Germinal center (tissue), 1 donor: ENCODE measurements around the gene SLIT1.

ENCODE experiments used
- DNase-seq: peaks from one replicate; pipeline ENCODE4 v3.0.0; 2012; ENCODE audit warnings: mixed read lengths, low spot score

The SLIT1 gene

DNA sequence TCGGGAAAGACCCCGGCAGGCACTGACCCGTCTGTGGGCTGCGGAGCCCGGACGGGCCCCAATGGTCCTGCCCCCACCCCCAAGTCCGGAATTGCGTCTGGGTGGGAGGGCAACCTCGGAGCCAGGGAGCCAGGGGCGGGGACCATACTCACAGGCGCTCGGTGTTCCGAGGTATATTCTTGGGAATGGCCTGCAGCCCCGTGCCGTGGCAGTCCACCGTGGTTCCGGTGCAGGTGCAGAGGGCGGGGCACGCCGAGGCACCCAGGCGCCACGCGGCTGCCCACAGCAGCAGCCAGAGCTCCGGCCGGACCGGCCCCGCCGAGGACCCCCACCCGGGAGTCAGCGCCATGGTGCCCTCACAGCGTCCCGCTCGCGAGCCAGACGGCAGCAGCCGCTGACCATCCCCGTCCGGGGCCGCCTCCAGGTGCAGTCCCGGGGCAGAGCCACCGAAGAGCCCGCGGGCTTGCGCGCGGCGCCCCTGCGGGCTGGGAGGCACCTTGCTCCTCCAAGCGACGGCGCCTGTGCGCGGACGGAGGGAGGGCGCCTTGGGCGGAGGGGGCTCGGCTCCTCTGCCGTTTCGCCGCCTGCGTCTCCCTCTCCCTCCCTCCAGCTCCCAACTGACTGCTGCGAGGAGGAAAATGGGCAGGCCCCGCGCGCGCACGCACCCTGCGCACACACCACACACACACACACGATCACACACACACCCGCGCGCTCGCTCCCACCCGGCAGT lies at the start of gene SLIT1:
TSS of gene SLIT1 (minus strand) at position 634 of the 733 bp plus-strand sequence. CDS start at position 349, 285 bp downstream.
- DNase-seq: no peak

DNA sequence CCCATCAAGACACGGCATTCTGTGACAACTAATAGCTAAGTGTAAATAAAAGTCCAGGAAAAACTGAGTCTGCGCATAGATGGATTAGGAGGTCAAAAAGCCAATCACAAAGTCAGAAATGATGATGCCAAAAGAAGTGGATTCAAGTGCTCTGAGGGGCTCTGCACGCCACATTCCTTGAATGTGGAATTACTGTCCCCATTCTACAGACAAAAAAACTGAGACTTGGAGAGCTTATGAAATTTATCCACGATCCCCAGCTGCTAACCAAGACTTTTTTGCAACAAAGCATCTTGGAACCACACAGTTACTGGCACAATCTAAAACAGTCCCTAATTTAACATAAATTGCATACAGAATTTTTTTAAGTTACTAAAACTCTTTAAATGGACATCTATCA lies 49.6 kb upstream of the SLIT1 start:
- DNase-seq: no peak

DNA sequence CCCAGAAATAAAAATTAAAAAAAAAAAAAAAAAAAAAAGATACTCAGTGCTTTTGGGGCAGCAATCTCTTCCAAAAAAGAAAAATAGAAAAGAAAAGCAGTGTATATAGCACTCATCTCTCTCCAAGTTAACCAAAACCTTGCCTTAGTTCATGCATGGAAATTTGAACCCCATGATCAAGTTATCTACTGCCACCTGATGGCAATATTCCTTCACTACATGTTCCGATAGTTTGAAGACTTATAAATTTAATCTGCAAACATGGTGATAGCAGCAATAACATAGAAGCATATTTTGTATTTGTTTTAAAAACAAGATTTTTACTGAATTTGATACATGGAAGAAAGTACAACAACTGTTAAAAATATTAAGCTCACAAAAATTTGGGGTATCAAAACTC lies 48.6 kb upstream of the SLIT1 start:
- DNase-seq: peak; percentile 14

DNA sequence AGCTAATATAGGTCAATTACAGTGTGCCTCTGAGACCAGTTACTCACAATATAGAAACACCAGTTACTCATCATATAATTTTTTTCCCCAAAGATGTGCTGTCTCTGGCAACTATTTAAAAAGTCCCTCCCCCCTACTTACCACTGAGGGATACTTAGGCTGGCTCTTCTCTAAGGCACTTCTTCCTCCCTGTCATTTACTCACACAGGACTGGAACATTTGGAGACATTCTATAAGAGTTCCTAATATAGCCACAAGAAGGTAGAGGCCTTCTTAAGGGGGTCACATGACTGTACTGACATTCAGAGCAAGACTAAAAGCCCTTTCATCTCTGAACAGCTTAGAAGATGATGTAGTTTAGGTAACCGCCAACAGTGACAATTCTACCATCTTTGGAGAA lies 44.4 kb upstream of the SLIT1 start:
- DNase-seq: no peak

DNA sequence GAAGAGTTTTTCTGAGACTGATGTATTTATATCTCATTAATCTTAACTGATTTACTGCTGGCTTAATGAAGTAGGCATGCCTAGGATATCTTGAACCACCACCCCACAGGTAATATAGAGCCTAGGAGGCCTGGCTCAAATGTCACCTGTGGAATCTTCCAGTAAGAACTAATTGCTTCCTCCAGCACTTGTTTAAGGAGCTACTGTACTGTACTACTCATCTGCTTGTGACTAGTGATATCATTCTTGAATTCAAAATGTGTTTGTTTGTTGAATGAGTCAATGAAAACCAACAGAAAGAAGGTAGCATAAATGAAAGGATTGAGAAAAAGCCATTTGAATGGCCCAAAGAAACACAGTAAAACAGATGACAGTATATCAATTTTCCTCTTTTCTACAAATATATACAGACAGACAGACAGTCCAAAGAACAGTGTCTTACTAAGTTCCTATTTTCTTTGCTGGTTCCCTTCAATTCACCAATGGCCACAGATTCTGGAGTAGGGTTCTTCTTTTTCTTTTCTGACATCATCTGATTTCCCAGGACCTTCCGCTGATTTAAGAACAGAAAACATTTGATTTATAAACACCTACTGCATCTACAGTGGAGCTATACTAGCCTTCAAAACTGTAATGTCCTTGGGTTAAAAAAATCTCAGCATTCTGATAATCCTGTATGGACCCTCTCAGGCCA lies 43.7 kb upstream of the SLIT1 start:
- DNase-seq: no peak

DNA sequence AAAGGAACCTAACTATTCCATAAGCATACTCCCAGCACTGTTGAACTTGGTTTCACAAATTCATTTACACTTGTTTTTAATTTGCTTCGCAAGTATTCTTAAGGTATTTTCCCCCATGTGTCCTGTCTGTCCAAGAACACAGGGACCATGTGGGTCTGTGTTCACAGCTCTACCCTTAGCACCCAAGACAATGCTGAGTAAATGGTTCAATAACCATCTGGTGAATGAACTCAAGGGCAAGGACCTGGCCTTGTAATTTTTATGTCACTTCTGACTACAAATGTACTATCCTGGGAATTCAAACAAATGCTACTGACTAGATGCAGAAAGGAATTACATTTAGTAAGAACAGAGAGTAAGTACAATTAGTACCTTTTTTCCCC lies 43.0 kb upstream of the SLIT1 start:
- no peak for DNase-seq

DNA sequence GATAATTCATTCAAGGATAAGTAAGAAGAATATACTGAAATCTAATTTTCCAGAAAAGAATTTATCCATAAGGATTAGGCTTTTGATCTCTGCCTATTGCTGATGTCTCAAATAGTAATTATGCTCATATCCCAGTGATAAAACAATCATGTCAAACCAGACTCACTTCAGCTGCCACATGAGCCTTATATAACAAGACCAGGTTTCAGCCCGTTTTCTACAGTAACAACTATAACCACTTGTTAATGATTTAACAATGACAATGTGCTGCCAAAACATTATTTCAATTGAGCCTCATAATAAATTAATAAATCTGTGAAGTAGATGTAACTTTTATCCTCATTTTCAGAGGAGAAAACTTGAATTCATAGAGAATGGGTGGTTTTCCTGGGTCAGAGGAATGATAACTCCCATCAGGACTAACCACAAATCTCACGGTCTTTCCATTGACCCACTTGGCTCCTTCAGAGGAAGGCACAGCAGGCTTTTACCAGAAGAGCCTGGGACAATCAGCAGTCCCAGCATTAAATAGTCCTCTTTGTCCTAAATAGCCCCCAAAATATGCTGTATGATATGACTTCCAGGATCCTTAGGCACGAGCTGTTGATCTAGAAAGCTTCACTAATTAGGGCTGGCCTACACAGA lies 42.5 kb upstream of the SLIT1 start:
- DNase-seq: no peak

DNA sequence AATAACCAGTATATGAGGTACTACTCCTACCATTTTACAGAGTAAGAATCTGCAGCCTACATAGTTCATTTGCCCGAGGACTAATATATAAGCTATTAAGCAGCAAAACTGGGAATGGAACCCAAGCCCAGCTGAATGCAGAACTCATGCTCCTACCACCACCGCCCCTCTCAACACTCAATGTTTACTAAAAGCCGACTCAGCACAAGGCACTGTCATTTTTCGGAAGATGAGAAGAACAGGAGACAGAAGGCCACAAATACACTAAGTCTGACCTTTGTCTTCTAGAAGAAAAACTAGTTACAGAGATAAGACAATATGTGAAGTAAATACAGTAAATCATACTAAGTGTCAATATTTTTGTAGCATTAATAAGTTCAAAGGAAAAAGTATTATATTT lies 40.6 kb upstream of the SLIT1 start:
- DNase-seq: no peak

DNA sequence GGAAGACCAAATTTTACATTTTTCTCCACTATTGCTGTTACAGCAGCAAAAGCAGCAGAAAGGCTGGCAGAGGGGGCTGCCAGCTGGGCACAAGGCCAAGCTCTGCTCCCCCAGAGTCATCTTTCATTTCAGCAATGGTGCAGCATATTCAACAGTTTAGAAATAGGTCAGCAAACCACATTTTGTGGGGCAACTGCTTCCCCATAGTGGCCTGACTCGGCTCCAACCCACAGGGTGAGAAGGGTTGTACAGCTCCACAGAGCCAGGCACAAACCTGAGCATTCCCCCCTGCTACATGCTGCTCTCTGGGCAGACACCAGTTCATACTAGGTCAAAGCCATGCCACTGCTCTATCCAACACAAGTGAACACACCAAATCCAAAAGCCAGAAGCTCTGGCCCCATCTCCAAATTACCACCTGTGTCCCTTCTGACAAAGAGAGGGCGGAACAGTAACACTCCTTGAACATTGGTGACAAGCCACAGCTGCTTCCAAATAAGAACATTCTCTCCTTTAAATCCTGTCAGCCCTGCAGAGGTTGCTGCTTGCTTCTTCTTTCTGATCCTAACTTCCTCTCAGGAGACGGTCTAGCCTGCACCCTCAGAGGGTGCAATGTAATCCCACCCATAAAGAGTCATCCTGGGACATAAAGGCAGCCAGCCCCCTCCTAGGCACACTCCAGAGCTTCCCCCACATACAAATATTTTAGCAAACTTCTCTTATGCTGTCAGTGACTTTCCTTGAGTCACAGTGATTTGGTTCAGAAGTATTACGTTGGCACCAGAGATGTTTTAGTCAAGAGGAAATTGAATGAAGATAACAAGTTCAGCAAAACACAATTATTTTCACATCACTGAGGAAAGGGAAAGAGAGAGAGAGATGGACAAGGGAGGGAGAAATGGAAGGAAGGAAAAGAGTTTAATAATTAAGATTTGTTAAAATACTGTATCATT lies 39.0 kb upstream of the SLIT1 start:
- no peak for DNase-seq

DNA sequence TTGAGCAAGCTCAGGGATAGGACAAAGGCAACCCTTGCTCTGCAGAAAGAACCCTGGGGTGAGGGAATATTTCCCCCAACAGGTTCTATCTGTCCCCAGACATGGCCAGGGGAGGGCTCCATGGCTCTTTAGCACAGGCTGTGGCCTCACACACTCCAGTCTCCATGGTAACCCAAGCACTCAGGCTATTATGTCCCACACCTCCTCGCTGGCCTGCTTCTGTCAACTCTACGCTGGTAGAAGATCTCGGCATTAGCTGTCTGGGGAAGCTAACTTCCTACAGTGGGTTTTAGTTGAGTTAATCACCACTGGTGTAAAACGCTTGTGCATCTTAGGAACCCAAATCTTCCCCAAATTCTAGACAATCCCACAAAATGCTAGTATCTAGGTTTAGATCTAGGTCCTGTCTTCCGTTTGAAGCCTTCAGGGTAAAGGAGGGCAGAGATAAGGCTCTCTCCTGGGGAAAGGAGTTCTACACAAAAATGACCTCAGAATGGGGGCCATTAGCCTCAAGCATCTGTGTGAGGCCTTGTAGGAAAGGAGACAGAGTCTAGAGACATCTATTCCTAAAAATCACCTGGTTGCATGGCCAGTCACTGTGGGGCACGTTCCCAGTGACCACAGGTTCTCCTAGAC lies 36.7 kb upstream of the SLIT1 start:
- no peak for DNase-seq

DNA sequence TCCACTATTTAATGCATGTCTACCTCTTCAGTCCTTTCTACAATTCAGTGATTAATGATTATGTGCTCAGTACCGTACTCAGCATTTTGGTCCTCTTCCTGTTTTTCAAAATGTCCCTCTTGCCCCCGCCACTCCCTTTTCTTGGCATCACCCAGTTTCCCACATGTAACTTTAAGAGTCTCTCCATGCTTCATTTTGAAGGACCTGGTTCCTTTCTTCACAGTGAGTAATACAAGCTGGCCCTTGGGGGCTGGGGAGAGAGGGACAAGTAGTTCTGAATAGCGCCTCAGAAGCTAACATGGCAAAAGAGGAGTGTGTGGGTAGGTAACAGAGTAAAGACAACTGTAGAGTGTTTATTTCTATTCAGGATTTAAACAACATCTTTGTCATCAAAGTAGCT lies 34.6 kb upstream of the SLIT1 start:
- no peak for DNase-seq

DNA sequence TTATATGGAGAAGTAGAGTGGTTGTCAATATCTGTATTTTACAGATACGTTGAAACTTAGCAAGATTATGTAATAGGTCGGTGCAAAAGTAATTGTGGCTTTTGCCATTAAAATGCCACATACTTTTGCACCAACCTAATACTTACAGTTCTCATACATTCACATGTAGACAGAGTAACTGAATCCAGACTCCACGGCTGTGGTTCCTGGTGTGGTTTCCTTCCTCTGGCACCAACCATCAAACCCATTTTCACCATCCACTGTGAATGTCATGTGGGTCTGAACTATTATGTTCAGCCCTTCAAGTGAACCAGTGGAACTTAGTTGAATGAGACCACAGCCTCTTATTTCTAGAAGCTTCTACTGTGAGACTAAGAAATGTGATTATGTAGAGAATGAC lies 31.5 kb upstream of the SLIT1 start:
- no peak for DNase-seq

DNA sequence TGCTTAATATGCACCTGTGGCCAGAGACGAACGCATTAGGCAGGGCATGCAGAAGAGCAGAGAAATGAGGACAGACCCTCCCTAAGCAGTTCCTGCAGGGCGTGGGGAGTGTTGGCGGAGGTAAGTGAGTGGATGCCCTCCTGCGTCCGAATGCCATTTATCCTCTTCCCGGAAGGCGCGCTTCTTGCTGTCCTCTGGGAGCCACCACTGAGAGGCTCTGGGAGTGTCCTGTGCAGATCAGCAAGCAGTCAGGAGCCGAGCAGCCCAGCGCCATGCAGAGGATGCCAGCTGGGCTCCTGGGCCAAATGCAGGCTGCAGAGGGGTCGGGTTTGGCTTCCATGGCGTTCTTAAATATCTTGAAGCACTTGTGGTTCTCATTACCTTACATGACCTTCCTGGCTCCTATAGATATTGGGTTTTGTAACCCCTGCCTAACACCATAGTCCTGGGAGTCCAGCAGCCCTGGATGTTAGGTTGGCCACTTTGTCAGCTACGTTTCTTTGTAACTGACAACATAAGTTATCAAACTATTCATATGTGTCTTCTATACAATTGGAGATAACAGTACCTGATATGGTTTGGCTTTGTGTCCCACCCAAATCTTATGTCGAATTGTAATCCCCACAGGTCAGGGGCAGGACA lies 30.0 kb upstream of the SLIT1 start:
- DNase-seq: no peak

DNA sequence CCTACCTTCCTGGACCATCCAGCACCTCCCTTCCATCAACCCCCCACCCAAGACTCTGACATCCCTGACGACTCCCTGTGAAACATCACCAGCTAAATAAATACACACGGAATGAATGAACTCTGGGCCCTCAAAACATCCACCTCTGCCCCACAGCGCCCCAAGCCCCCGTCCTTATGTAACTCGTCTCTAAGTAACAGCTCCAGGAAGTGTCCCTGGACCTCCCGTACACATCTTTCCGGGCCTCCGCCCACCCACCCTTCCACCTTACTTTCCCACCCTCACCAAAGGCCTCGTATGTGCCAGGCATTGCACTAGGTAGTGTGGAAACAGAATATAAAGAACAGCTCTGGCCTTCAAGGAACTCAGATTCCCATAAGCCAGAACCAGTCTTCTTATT lies 27.7 kb upstream of the SLIT1 start:
- DNase-seq: no peak

DNA sequence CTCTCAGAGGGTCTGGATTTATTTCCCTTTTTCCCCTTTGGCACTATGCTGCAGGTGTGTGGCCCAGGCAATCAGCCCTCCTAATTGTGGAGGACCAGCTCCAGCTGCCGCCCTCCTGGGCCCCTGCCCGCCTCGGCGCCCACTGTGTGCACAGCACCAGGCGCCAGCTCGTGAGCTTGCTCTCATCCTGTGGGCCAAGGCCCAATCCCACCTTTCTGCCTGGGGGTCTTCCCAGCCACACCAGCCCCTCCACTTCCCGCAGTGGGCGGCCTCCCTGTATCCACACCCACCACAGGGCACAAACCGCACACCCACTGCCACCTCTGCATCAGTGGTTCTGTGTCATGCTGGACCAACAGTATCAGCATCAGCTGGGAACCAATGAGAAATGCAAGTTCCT lies 25.5 kb upstream of the SLIT1 start:
- DNase-seq: no peak

DNA sequence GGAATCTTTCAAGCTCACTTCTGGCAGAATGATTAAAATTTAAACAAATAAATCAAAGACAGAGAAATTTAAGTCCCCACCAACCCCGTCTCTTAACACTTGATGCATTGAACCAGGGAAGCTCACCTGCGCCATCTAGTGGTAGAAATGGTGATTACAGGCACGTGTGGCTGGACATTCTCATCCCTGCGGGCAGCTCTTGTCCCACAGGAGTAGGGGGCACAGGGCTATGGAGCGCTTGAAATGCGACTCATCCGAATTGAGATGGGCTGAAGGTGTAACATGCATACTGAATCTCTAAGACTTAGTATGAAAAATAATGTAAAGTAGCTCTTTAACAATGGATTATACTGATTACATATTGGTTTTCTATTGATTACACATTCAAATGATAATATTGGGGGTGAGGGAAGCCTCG lies 24.8 kb upstream of the SLIT1 start:
- peak; percentile 63 for DNase-seq

DNA sequence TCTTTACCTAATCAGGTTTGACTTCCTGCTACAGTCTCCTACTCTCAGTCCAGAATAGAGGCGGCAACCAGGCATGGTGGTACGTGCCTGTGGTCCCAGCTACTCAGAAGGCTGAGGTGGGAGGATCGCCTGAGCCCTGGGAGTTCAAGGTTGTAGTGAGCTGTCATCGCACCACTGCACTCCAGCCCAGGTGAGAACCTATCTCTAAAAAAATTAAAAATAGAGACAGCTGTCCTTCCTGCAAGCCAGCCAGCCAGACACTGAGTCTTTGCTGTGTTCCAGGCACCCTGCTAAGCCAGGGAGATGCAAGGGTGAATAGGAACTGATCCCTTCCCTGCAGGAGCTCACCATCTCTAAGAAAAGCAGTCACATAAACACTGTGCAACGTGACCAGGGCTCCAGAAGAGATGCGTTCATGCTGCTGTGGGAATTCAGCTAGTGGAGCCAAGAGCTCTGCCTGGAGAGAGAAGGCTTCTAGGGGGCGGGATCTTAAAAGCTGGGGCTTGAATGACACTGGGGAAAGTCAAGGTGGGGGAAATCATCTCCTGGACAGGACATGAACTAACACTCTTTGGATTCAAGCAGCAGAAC lies 22.1 kb upstream of the SLIT1 start:
- DNase-seq: no peak

DNA sequence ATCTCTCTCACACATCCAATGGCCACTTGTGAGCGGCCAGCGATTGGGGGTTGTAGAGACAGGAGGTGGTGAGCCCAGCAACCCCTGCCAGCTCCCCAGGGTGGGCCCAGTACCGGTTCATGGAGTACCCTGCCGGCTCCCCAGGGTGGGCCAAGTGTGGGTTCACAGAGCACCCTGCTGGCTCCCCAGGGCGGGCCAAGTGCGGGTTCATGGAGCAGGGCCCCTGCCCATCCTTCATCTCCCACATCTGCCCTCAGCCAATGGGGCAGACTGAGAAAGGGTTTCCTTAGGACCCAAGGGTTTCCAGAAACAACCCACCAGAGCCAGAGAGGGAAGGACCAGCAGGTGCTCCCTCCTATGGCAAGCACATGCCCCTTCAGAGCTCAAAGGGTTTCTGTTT lies 21.4 kb upstream of the SLIT1 start:
- no peak for DNase-seq

DNA sequence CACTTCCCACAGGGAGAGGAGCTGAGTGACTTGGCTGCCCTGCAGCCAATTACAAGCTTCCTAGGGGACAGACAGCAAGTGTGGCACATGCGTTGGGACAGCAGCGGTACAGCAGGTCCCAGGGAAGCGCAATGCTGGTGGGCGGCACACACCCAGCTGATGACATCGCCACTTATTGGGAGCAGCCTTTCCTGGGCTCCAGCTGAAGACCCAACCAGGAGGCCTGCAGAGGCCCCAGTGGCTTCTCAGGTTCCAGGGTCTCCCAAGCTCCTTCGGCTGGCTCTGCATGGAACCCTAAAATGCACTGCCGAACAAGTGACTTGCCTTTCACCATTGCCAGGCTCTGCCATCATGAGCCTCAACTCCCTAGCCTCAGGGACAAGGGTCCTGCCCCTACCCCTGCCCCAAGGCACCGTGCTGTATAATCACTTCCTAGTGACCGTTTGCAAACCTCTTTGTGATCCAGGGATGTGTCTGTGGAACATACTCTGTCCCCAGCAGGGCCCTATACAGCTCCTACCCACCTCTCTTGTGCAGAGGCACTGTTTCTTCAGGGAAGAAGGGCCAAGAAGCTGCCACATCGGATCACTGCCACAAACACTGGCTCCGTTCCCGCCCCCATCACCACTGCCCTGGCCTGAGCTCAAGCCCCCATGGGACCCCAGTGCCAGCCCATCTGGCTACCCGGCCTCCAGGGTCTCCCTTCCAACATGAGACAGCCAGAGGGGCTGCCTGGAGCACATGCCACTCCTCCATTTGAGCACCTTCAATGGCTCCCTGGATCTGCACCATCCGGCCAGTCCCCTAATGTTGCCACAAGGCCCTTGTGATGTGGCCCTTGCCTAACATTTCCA lies 19.3 kb upstream of the SLIT1 start:
- no peak for DNase-seq

DNA sequence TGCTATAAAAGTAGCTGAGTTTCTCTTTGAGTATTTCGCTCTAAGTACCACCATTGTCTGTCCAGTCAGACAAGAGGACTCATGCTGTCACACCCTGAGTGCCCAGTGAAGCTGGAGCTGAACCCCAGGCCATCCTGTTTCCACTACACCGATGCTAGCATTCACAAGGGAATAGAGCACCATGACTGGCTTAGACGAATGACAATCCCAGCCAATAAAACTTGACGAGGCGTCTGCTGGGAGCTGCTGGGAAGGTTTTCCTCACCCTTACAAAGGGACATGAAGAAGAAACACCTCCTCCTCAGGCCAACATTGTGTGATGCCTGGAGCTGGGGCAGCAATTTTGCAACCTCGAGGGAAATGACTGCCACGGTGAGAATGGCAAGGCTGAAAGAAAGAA lies 17.5 kb upstream of the SLIT1 start:
- no peak for DNase-seq
